Esophagus squamous epithelium (tissue), 5 donors: ENCODE results near the gene YEATS4. TPM values are rescaled to one million over a fixed set of nuclear protein-coding genes. Genes with fewer than 3 reads are reported as not detected.

Experiments
- DNase-seq: peaks from one replicate; lab custom pipeline; 2025; lab: John Stamatoyannopoulos, UW
- H3K27ac ChIP-seq, 4 donors: fragments of 200-600 bp; sonication (generic); one replicate each; pipeline ENCODE4 v1.5.1; 2016 to 2019; ENCODE audit warnings: mild to moderate bottlenecking in 1 of 4
- H3K27me3 ChIP-seq, 4 donors: fragments of 200-600 bp; sonication (generic); 1 replicate in 3 of 4; 2 replicates in 1 of 4; pipeline versions ENCODE4 v1.5.1 to v1.6.0; 2017 to 2021; ENCODE audit warnings: antibody characterized with exemption in 1 of 4
- H3K36me3 ChIP-seq, 3 donors: fragments of 200-600 bp; sonication (generic); one replicate each; pipeline ENCODE4 v1.5.1; 2016 to 2019
- H3K4me1 ChIP-seq, 3 donors: fragments of 200-600 bp; sonication (generic); one replicate each; pipeline ENCODE4 v1.5.1; 2017 to 2019
- H3K4me3 ChIP-seq, 4 donors: fragments of 200-600 bp; sonication (generic); 1 replicate in 3 of 4; 2 replicates in 1 of 4; pipeline ENCODE4 v1.5.1; 2016 to 2019; ENCODE audit warnings: mild to moderate bottlenecking in 2 of 4, moderate library complexity in 1 of 4
- H3K9me3 ChIP-seq, 3 donors: fragments of 200-600 bp; sonication (generic); one replicate each; pipeline ENCODE4 v1.5.1; 2016 to 2019
- POLR2A ChIP-seq, 4 donors: fragments of 450-650 bp; IDR thresholded peaks; one replicate each; pipeline ENCODE4 v1.6.1; 2017; ENCODE audit warnings: antibody characterized with exemption in 4 of 4, mild to moderate bottlenecking in 4 of 4, moderate library complexity in 3 of 4
- WGBS, 2 donors: methylation state at CpG; one replicate each; pipeline ENCODE4 v1.1.5; 2018; 5-methylcytosine and 5-hydroxymethylcytosine counted together
- intact Hi-C: fragments of 100-400 bp; cut with DNase I; formaldehyde crosslinking; loops from one replicate; pipeline ENCODE4 v1.15.0; 2022
- total RNA-seq, 4 donors: library from RNA; depleted of rRNA; stranded (reverse); fragments of >200 nt; gene quantifications; one replicate each; pipeline ENCODE4 v1.1.0, GENCODE V29; 2016
- TF ChIP-seq, protein P1 (sequence below), 6 experiments: fragments of 450-650 bp in 4 of 6; fragments of 200-600 bp in 2 of 6; sonication (generic) in 2 of 6; IDR thresholded peaks; one replicate each; pipeline ENCODE4 v1.5.1; 2016 to 2019; ENCODE audit warnings: antibody characterized with exemption in 6 of 6, mild to moderate bottlenecking in 4 of 6, moderate library complexity in 4 of 6
- donor health status: DM: yes; HTN: yes; CAD: no.

YEATS4 gene
- total RNA-seq, 4 donors from 2014 or later = 15.0 to 36.9 (median 26.2) TPM

DNA sequence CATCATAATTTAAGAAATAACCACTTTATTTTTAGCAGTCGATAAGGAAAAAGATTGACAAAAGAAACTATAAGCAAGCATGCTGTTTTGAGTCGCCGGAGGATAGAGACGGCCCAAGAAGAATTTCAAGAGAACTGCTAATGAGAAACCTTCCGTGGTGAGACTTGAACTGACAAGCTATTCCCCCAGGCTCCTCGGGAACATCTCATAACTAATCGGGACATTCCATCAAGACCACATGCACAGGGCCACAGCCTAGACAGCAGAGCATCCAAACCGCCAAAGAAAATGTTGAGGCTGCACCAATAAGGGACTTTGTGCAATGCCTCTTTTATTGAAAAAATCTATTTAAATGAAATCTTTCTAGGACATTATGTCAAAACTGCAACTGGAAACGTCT is 51.0 kb downstream of the YEATS4 start:
- intact Hi-C loops = no loop called here
- H3K4me1 ChIP-seq = peaks cover 0 to 3% (median 0%) of the 10 kb centered on the region in 3 donors
- TF ChIP-seq POLR2A (IDR thresholded peaks at IDR 0.05) = no peak
- TF ChIP-seq, protein P1, sequence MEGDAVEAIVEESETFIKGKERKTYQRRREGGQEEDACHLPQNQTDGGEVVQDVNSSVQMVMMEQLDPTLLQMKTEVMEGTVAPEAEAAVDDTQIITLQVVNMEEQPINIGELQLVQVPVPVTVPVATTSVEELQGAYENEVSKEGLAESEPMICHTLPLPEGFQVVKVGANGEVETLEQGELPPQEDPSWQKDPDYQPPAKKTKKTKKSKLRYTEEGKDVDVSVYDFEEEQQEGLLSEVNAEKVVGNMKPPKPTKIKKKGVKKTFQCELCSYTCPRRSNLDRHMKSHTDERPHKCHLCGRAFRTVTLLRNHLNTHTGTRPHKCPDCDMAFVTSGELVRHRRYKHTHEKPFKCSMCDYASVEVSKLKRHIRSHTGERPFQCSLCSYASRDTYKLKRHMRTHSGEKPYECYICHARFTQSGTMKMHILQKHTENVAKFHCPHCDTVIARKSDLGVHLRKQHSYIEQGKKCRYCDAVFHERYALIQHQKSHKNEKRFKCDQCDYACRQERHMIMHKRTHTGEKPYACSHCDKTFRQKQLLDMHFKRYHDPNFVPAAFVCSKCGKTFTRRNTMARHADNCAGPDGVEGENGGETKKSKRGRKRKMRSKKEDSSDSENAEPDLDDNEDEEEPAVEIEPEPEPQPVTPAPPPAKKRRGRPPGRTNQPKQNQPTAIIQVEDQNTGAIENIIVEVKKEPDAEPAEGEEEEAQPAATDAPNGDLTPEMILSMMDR (IDR thresholded peaks at IDR 0.05) = no peak
- H3K4me3 ChIP-seq = no peak overlapping the region
- DNase-seq = no peak
- 87 to 90% methylated on average over 9 of the region's 9 CpGs for WGBS, 2 donors
- H3K36me3 ChIP-seq = no peaks in the 10 kb centered on the region
- no peaks in the 10 kb centered on the region for H3K9me3 ChIP-seq
- no peak overlapping the region for H3K27ac ChIP-seq
- H3K27me3 ChIP-seq = no peaks in the 10 kb centered on the region

DNA sequence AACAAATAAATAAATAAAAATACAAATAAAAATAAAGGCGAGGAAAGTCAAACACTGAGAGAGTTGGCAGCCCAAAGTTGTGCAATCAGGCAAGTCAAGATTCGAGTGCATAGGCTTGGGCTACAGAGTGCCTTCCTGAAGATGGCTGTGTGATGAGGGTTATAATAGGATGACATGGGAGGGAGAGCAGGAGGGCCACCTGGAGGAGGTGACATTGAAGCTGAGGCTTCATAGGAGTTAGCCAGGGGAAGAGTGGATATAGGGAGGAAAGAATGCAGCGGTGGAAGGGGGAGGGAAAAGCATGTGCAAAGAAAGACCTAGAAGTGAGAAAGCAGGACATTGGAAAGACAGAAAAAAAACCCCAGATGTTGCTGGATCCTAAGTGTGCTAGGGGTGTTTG is 53.1 kb downstream of the YEATS4 start:
- Histone ChIP-seq H3K4me1 (peaks cover 0 to 15% (median 0%) of the 10 kb centered on the region in 3 donors), H3K9me3 (no peaks in the 10 kb centered on the region), H3K36me3 (no peaks in the 10 kb centered on the region), H3K27ac (no peak overlapping the region), H3K27me3 (no peaks in the 10 kb centered on the region), H3K4me3 (no peak overlapping the region)
- WGBS, 2 donors = 82 to 83% methylated on average over 3 of the region's 3 CpGs
- DNase-seq = no peak
- TF ChIP-seq POLR2A (IDR thresholded peaks at IDR 0.05) = no peak
- TF ChIP-seq, protein P1 (IDR thresholded peaks at IDR 0.05) = no peak
- intact Hi-C loops = no loop called here

DNA sequence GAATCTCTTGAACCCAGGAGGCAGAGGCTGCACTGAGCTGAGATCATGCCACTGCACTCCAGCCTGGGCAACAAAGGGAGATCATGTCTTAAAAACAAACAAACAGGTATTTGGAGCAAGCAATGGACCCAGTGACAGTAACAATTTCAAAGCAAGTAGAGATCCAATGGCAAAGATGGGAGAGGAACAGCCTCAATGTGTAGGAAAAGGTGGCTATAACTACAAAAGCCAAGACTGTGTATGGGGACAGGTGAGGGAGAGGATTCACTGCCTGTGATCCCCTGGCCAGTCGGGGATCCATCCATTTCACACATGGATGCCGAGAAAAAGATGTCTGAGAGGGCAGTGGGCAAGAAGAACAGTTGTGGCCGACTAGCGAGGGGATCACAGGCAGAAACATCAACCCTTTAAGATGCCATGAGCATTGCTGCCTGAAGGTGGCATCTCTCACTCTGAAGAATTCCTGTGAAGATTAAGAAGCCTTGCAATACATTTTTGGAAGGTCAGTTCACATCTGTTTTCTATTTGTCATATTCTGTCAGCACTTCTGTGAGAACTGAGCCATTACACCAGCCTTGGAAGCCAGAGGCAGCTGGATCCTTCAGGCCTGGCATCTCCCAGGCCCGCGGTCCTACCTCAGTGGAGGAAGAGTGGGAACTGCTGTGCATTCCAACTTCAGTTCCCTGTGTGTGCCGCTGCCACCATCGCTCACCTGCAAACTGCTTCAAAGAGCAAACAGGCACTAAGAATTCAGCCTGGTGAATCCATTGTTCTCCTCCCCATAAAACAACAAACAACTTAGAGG is 56.1 kb downstream of the YEATS4 start:
- TF ChIP-seq, protein P1 (IDR thresholded peaks at IDR 0.05) = peak in 5 of 6 experiments; percentile 64 to 74 (median 69)
- no peak for TF ChIP-seq POLR2A (IDR thresholded peaks at IDR 0.05)
- Histone ChIP-seq H3K9me3 (no peaks in the 10 kb centered on the region), H3K27ac (peak overlapping the region in 3 of 4 donors; percentile 16 to 38 (median 36)), H3K36me3 (no peaks in the 10 kb centered on the region), H3K4me3 (no peak overlapping the region), H3K27me3 (no peaks in the 10 kb centered on the region), H3K4me1 (peaks cover 0 to 15% (median 0%) of the 10 kb centered on the region in 3 donors)
- WGBS, 2 donors = 34 to 38% methylated on average over 8 of the region's 8 CpGs
- no peak for DNase-seq
- intact Hi-C loops = no loop called here

DNA sequence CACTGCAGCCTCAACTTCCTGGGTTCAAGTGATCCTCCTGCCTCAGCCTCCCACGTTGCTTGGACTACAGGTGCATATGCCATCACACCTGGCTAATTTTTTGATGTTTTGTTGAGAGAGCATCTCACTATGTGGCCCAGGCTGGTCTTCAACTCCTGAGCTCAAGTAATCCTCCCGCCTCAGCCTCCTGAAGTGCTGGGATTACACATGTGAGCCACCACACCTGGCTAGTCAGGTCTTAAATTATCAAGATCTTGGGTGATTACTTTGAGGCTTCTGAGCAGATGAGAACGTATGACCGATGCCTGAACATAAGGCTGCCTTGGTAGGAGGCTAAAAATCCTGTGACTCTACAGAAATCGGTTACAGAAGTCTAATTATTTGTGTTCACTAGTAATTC is 57.7 kb downstream of the YEATS4 start:
- no peaks in the 10 kb centered on the region for H3K9me3 ChIP-seq
- 83 to 91% methylated on average over 4 to 5 of the region's 5 CpGs for WGBS, 2 donors
- H3K27ac ChIP-seq = no peak overlapping the region

DNA sequence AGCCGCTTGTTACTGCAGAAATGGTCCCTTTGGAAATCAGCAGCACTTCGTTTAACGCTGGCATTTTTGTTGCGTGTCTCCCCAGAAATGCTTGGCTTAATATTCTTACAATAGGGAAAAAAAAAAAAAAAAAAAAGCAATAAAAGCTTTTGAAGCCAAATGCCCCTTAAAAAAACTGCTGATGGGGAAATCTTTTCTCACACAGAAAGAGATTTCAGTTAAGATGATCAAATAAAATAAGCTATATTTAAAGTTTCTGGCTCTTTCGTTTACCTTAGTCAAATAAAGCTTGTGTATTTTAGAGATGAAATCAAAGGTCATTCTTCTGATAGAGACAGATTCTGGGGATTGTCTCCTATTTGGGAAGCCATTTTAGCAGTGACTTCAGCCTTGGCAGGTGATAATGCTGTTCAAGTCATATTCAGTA is 58.2 kb downstream of the YEATS4 start:
- 75 to 80% methylated on average over 5 of the region's 5 CpGs for WGBS, 2 donors
- TF ChIP-seq POLR2A (IDR thresholded peaks at IDR 0.05) = no peak
- TF ChIP-seq, protein P1 (IDR thresholded peaks at IDR 0.05) = no peak
- H3K36me3 ChIP-seq = no peaks in the 10 kb centered on the region
- H3K4me1 ChIP-seq = peaks cover 0 to 15% (median 0%) of the 10 kb centered on the region in 3 donors
- no peak overlapping the region for H3K4me3 ChIP-seq
- intact Hi-C loops = no loop called here
- DNase-seq = no peak
- H3K27ac ChIP-seq = no peak overlapping the region
- no peaks in the 10 kb centered on the region for H3K9me3 ChIP-seq
- H3K27me3 ChIP-seq = no peaks in the 10 kb centered on the region

More for the DNA sequence above, 57.7 kb downstream of the YEATS4 start:
- H3K27me3 ChIP-seq = no peaks in the 10 kb centered on the region
- TF ChIP-seq POLR2A (IDR thresholded peaks at IDR 0.05) = no peak
- TF ChIP-seq, protein P1 (IDR thresholded peaks at IDR 0.05) = no peak
- intact Hi-C loops = no loop called here
- DNase-seq = no peak
- H3K4me3 ChIP-seq = no peak overlapping the region
- H3K36me3 ChIP-seq = no peaks in the 10 kb centered on the region
- H3K4me1 ChIP-seq = peaks cover 0 to 15% (median 0%) of the 10 kb centered on the region in 3 donors
